NCI-H1694 (cell line): ENCODE measurements around the gene SEMA3B.
"Not testable (repeated sequence)": the region's sequence is repeated elsewhere in the genome, so short reads cannot be mapped to it uniquely, and the experiment has no call there.

Source experiments
- DNase-seq: peaks from one replicate; lab custom pipeline; 2025; lab: John Stamatoyannopoulos, UW

The SEMA3B gene

GRCh38 chr3:50272911-50273688 is 4.2 kb downstream of the SEMA3B start:
- DNase-seq: no peak

GRCh38 chr3:50273689-50274065 is 4.7 kb downstream of the SEMA3B start:
- no peak for DNase-seq

- peak; percentile 10 for DNase-seq
Observed at GRCh38 chr3:50274371-50275104, 5.6 kb downstream of the SEMA3B start.

GRCh38 chr3:50275141-50275995 is 6.4 kb downstream of the SEMA3B start:
- no peak for DNase-seq

GRCh38 chr3:50275996-50276761 is 7.2 kb downstream of the SEMA3B start:
- DNase-seq: no peak

GRCh38 chr3:50276762-50277101 is 7.8 kb downstream of the SEMA3B start:
- no peak for DNase-seq

- DNase-seq: no peak
Observed at GRCh38 chr3:50278123-50278879, 9.4 kb downstream of the SEMA3B start.

- DNase-seq: no peak
Observed at GRCh38 chr3:50278880-50279224, 9.9 kb downstream of the SEMA3B start, which contains the start of gene LSMEM2. TSS of gene LSMEM2 (plus strand) at chr3:50279087. CDS start at chr3:50279114, 27 bp downstream.

- no peak for DNase-seq
Observed at GRCh38 chr3:50279255-50280016, 10.5 kb downstream of the SEMA3B start.

- not testable (repeated sequence) for DNase-seq
Observed at GRCh38 chr3:50284121-50284520, 15.2 kb downstream of the SEMA3B start.

- DNase-seq: no peak
Observed at GRCh38 chr3:50286322-50287227, 17.6 kb downstream of the SEMA3B start.

- DNase-seq: no peak
Observed at GRCh38 chr3:50287262-50287661, 18.3 kb downstream of the SEMA3B start.

GRCh38 chr3:50288387-50289007 is 19.6 kb downstream of the SEMA3B start:
- no peak for DNase-seq

- no peak for DNase-seq
Observed at GRCh38 chr3:50289130-50289529, 20.2 kb downstream of the SEMA3B start.

GRCh38 chr3:50290161-50290641 is 21.3 kb downstream of the SEMA3B start:
- DNase-seq: no peak

- peak; percentile 69 for DNase-seq
Observed at GRCh38 chr3:50292159-50293078, 23.5 kb downstream of the SEMA3B start, which contains the start of gene IFRD2. TSS of gene IFRD2 (minus strand) at chr3:50292429. CDS start at chr3:50292274, 155 bp downstream.

GRCh38 chr3:50293079-50293801 is 24.3 kb downstream of the SEMA3B start:
- no peak for DNase-seq
